Measurements from ENCODE around the gene DSC1. TPM values are rescaled to one million over a fixed set of nuclear protein-coding genes. Genes with fewer than 3 reads are reported as not detected.

Gene DSC1
- total RNA-seq, 1 experiment from 2014 or later = not detected

- Histone ChIP-seq H3K4me3 (ENCODE audit: low read length) (no peak overlapping the region), H3K9ac (ENCODE audit: low read length) (no peak overlapping the region), H3K27ac (ENCODE audit: low read length) (no peak overlapping the region), H3K9me2 (replicated peaks; ENCODE audit: low read length) (no peaks in the 10 kb centered on the region), H4K20me1 (ENCODE audit: low read length) (no peaks in the 10 kb centered on the region), H3K36me3 (ENCODE audit: low read depth, low read length) (no peaks in the 10 kb centered on the region), H3K9me3 (ENCODE audit: low read length) (no peaks in the 10 kb centered on the region), H2AFZ (ENCODE audit: low read length) (no peak overlapping the region), H3F3A (ENCODE audit: low read length, unreplicated experiment) (no peaks in the 10 kb centered on the region), H3K4me2 (ENCODE audit: low read length) (no peak overlapping the region), H3K79me2 (ENCODE audit: low read length) (no peaks in the 10 kb centered on the region), H3K27me3 (ENCODE audit: low read length) (no peaks in the 10 kb centered on the region), H3K4me1 (ENCODE audit: insufficient read depth, low read length) (no peaks in the 10 kb centered on the region)
- CTCF ChIA-PET = no interaction called here
- POLR2A ChIA-PET (ENCODE audit: unreplicated experiment) = no interaction called here
- DNase-seq = no peak
- no peak for TF ChIP-seq CTCF (conservative IDR thresholded peaks at IDR 0.05; ENCODE audit: low read depth, low read length)
- TF ChIP-seq EZH2 (IDR thresholded peaks at IDR 0.05; ENCODE audit: low read length, unreplicated experiment) = no peak
- TF ChIP-seq EZH2phosphoT487 (IDR thresholded peaks at IDR 0.05; ENCODE audit: borderline replicate concordance, low read length) = no peak
- no peak for ATAC-seq
- intact Hi-C loops (cut with micrococcal nuclease) = no loop called here
- no TSS peak for BruUV-seq (replicated peaks)
These were observed 42.1 kb downstream of the DSC1 start for GRCh38 chr18:31120594-31120993.

GRCh38 chr18:31116853-31117595 lies 45.6 kb downstream of the DSC1 start:
- H3K27ac ChIP-seq (ENCODE audit: low read length) = no peak overlapping the region
- CTCF ChIA-PET = no interaction called here
- H3K4me3 ChIP-seq (ENCODE audit: low read length) = no peak overlapping the region
- no peak overlapping the region for H3K4me2 ChIP-seq (ENCODE audit: low read length)
- no peaks in the 10 kb centered on the region for H3F3A ChIP-seq (ENCODE audit: low read length, unreplicated experiment)
- no peaks in the 10 kb centered on the region for H3K9me2 ChIP-seq (replicated peaks; ENCODE audit: low read length)
- BruUV-seq (replicated peaks) = no TSS peak
- H3K79me2 ChIP-seq (ENCODE audit: low read length) = no peaks in the 10 kb centered on the region
- ATAC-seq (no peak), DNase-seq (no peak)
- intact Hi-C loops (cut with micrococcal nuclease) = no loop called here
- no peak overlapping the region for H3K9ac ChIP-seq (ENCODE audit: low read length)
- H3K27me3 ChIP-seq (ENCODE audit: low read length) = no peaks in the 10 kb centered on the region
- H2AFZ ChIP-seq (ENCODE audit: low read length) = no peak overlapping the region
- no peaks in the 10 kb centered on the region for H3K4me1 ChIP-seq (ENCODE audit: insufficient read depth, low read length)
- H3K9me3 ChIP-seq (ENCODE audit: low read length) = no peaks in the 10 kb centered on the region
- H3K36me3 ChIP-seq (ENCODE audit: low read depth, low read length) = no peaks in the 10 kb centered on the region
- TF ChIP-seq CTCF (conservative IDR thresholded peaks at IDR 0.05; ENCODE audit: low read depth, low read length) (no peak), EZH2phosphoT487 (IDR thresholded peaks at IDR 0.05; ENCODE audit: borderline replicate concordance, low read length) (no peak), EZH2 (IDR thresholded peaks at IDR 0.05; ENCODE audit: low read length, unreplicated experiment) (no peak)
- no peaks in the 10 kb centered on the region for H4K20me1 ChIP-seq (ENCODE audit: low read length)
- POLR2A ChIA-PET (ENCODE audit: unreplicated experiment) = no interaction called here

- no peaks in the 10 kb centered on the region for H3K4me1 ChIP-seq (ENCODE audit: insufficient read depth, low read length)
- no peak overlapping the region for H3K4me2 ChIP-seq (ENCODE audit: low read length)
- no peak for DNase-seq
- no peaks in the 10 kb centered on the region for H3K36me3 ChIP-seq (ENCODE audit: low read depth, low read length)
- H3K9ac ChIP-seq (ENCODE audit: low read length) = no peak overlapping the region
- H3K27me3 ChIP-seq (ENCODE audit: low read length) = no peaks in the 10 kb centered on the region
- intact Hi-C loops (cut with micrococcal nuclease) = no loop called here
- no peaks in the 10 kb centered on the region for H3F3A ChIP-seq (ENCODE audit: low read length, unreplicated experiment)
- H4K20me1 ChIP-seq (ENCODE audit: low read length) = no peaks in the 10 kb centered on the region
- no peak overlapping the region for H3K4me3 ChIP-seq (ENCODE audit: low read length)
- H3K79me2 ChIP-seq (ENCODE audit: low read length) = no peaks in the 10 kb centered on the region
- ATAC-seq = no peak
- ChIA-PET POLR2A (ENCODE audit: unreplicated experiment) (no interaction called here), CTCF (no interaction called here)
- no peaks in the 10 kb centered on the region for H3K9me2 ChIP-seq (replicated peaks; ENCODE audit: low read length)
- BruUV-seq (replicated peaks) = no TSS peak
- H3K9me3 ChIP-seq (ENCODE audit: low read length) = no peaks in the 10 kb centered on the region
- no peak overlapping the region for H3K27ac ChIP-seq (ENCODE audit: low read length)
- no peak overlapping the region for H2AFZ ChIP-seq (ENCODE audit: low read length)
- no peak for TF ChIP-seq EZH2phosphoT487 (IDR thresholded peaks at IDR 0.05; ENCODE audit: borderline replicate concordance, low read length)
- no peak for TF ChIP-seq EZH2 (IDR thresholded peaks at IDR 0.05; ENCODE audit: low read length, unreplicated experiment)
- no peak for TF ChIP-seq CTCF (conservative IDR thresholded peaks at IDR 0.05; ENCODE audit: low read depth, low read length)
These were observed 49.9 kb downstream of the DSC1 start for GRCh38 chr18:31112804-31113203.
